OCI-LY1 (cell line): ENCODE results near the gene PTPN22.

Source experiments
- H2AFZ ChIP-seq: fragments of 200-600 bp; sonication (generic), shearing (Covaris generic); 2 replicates; pipeline ENCODE4 v1.6.0; 2014; ENCODE audit warnings: antibody characterized with exemption, mild to moderate bottlenecking, low read length
- H3F3A ChIP-seq: fragments of 200-600 bp; sonication (generic), shearing (Covaris generic); 2 replicates; pipeline ENCODE4 v1.6.0; 2014; ENCODE audit warnings: mild to moderate bottlenecking, antibody characterized with exemption, low read length, moderate library complexity; ENCODE audit not compliant: insufficient read depth
- H3K27ac ChIP-seq: fragments of 200-600 bp; sonication (generic); 2 replicates; pipeline ENCODE4 v1.5.1; 2014; ENCODE audit warnings: low read length, mixed run types, mild to moderate bottlenecking, low read depth; ENCODE audit not compliant: poor library complexity, severe bottlenecking
- H3K27me3 ChIP-seq: fragments of 200-600 bp; sonication (generic); 2 replicates; pipeline ENCODE4 v1.6.0; 2014; ENCODE audit warnings: antibody characterized with exemption, mild to moderate bottlenecking, low read length, moderate library complexity; ENCODE audit not compliant: insufficient read depth
- H3K36me3 ChIP-seq: fragments of 200-600 bp; sonication (generic); 2 replicates; pipeline ENCODE4 v1.6.1; 2014; ENCODE audit warnings: mild to moderate bottlenecking, antibody characterized with exemption, low read length, moderate library complexity, mixed read lengths; ENCODE audit not compliant: insufficient read depth
- H3K4me1 ChIP-seq: fragments of 200-600 bp; sonication (generic); 2 replicates; pipeline ENCODE4 v1.5.1; 2014; ENCODE audit warnings: mild to moderate bottlenecking, low read length, moderate library complexity; ENCODE audit not compliant: insufficient read depth, severe bottlenecking
- H3K4me2 ChIP-seq: fragments of 200-600 bp; sonication (generic), shearing (Covaris generic); 2 replicates; pipeline ENCODE4 v1.6.1; 2014; ENCODE audit warnings: low read length
- H3K4me3 ChIP-seq: fragments of 200-600 bp; sonication (generic); 2 replicates; pipeline ENCODE4 v1.5.1; 2014; ENCODE audit warnings: low read length, low read depth, mild to moderate bottlenecking, mixed read lengths; ENCODE audit not compliant: poor library complexity, severe bottlenecking
- H3K79me2 ChIP-seq: fragments of 200-600 bp; shearing (Covaris generic); 2 replicates; pipeline ENCODE4 v1.6.1; 2016; ENCODE audit warnings: mixed run types, low read length, mixed read lengths; ENCODE audit not compliant: insufficient read depth
- H3K9ac ChIP-seq: fragments of 200-600 bp; sonication (generic), shearing (Covaris generic); 2 replicates; pipeline ENCODE4 v1.6.1; 2014; ENCODE audit warnings: mild to moderate bottlenecking, low read length, mixed read lengths
- H3K9me2 ChIP-seq: fragments of 200-600 bp; sonication (generic), shearing (Covaris generic); 2 replicates; pipeline ENCODE4 v1.6.1; 2014; ENCODE audit warnings: low read depth, mild to moderate bottlenecking, low read length, mixed read lengths
- H3K9me3 ChIP-seq: fragments of 200-600 bp; shearing (Covaris generic); 2 replicates; pipeline ENCODE4 v1.6.1; 2014; ENCODE audit warnings: low read length, mixed read lengths
- H4K20me1 ChIP-seq: fragments of 200-600 bp; sonication (generic), shearing (Covaris generic); 2 replicates; pipeline ENCODE4 v1.6.0; 2016; ENCODE audit warnings: mild to moderate bottlenecking, low read length; ENCODE audit not compliant: insufficient read depth
- EZH2 ChIP-seq: fragments of 200-600 bp; sonication (generic), shearing (Covaris generic); IDR thresholded peaks from 2 replicates; pipeline ENCODE4 v1.8.0; 2017; ENCODE audit warnings: borderline replicate concordance, mixed run types, mild to moderate bottlenecking, antibody characterized with exemption, low read length, moderate library complexity, mixed read lengths
- TF ChIP-seq, protein P1 (sequence below): fragments of 200-600 bp; sonication (generic), shearing (Covaris generic); IDR thresholded peaks from 2 replicates; pipeline ENCODE4 v1.5.1; 2017; ENCODE audit warnings: mild to moderate bottlenecking, antibody characterized with exemption, low read length, moderate library complexity, mixed read lengths

PTPN22 gene

DNA sequence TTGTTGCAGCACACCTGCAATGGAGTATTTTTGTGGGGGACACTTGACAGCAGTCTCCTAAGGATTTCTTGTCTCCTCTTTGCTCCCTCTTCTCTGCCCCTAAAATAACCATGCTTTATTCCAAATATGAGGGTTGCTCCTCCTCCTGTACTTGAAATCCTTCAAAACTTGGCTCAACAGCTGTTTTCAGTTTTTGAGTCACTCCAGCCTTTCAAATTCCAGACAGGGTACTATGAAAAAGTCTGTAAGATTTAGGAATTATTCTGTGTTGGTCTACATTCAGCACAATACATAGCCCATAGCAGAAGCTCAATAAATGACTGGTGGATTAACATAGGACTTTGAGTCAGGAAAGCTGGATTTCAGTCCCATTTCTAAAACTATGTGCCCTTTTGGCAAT lies 27.6 kb upstream of the PTPN22 start:
- Histone ChIP-seq H3F3A (no peaks in the 10 kb centered on the region), H3K9ac (no peak overlapping the region), H3K4me1 (peaks cover 15% of the 10 kb centered on the region), H3K36me3 (peaks cover 84% of the 10 kb centered on the region), H3K27me3 (no peaks in the 10 kb centered on the region), H3K27ac (no peak overlapping the region), H3K4me3 (no peak overlapping the region), H3K9me2 (no peaks in the 10 kb centered on the region), H3K79me2 (peaks cover 6% of the 10 kb centered on the region; the same call in 1 of the 2 replicates), H3K9me3 (no peaks in the 10 kb centered on the region), H4K20me1 (no peaks in the 10 kb centered on the region), H2AFZ (no peak overlapping the region), H3K4me2 (no peak overlapping the region)
- TF ChIP-seq, protein P1, sequence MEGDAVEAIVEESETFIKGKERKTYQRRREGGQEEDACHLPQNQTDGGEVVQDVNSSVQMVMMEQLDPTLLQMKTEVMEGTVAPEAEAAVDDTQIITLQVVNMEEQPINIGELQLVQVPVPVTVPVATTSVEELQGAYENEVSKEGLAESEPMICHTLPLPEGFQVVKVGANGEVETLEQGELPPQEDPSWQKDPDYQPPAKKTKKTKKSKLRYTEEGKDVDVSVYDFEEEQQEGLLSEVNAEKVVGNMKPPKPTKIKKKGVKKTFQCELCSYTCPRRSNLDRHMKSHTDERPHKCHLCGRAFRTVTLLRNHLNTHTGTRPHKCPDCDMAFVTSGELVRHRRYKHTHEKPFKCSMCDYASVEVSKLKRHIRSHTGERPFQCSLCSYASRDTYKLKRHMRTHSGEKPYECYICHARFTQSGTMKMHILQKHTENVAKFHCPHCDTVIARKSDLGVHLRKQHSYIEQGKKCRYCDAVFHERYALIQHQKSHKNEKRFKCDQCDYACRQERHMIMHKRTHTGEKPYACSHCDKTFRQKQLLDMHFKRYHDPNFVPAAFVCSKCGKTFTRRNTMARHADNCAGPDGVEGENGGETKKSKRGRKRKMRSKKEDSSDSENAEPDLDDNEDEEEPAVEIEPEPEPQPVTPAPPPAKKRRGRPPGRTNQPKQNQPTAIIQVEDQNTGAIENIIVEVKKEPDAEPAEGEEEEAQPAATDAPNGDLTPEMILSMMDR: no peak
- no peak for TF ChIP-seq EZH2

DNA sequence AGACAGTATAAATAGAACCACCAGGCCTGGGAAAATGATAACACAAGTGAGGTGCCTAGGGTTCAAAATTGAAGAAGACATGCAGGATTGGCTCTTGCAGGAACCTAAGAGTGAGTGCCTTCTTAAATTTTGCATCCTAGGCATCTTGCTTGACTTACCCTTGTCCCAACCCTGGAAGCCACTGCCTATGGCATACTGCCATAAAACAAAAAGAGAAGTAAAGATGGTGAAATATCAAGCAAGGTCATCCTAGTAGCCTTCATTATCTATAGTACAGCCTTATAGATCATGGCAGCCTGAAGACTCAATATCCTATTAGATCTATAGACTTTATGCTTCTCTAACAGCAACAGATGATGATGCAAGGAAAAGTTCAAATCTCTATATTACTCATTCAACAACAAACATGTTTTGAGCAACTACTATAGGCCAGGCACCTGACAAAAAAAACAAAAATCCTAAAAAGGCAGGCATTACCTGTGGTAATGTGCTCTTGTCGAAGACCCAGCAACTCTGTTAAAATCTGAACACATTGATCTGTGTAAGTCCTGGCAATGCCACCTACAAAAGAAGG lies 26.8 kb upstream of the PTPN22 start:
- H2AFZ ChIP-seq: no peak overlapping the region
- H3K9me2 ChIP-seq: no peaks in the 10 kb centered on the region
- no peak overlapping the region for H3K4me3 ChIP-seq
- no peak overlapping the region for H3K27ac ChIP-seq
- H3K4me2 ChIP-seq: no peak overlapping the region
- H3K9ac ChIP-seq: no peak overlapping the region
- no peaks in the 10 kb centered on the region for H3F3A ChIP-seq
- H4K20me1 ChIP-seq: no peaks in the 10 kb centered on the region
- peaks cover 89% of the 10 kb centered on the region for H3K36me3 ChIP-seq
- H3K9me3 ChIP-seq: no peaks in the 10 kb centered on the region
- H3K79me2 ChIP-seq: no peaks in the 10 kb centered on the region
- H3K27me3 ChIP-seq: no peaks in the 10 kb centered on the region
- H3K4me1 ChIP-seq: peaks cover 7% of the 10 kb centered on the region
- no peak for TF ChIP-seq EZH2
- TF ChIP-seq, protein P1: no peak

DNA sequence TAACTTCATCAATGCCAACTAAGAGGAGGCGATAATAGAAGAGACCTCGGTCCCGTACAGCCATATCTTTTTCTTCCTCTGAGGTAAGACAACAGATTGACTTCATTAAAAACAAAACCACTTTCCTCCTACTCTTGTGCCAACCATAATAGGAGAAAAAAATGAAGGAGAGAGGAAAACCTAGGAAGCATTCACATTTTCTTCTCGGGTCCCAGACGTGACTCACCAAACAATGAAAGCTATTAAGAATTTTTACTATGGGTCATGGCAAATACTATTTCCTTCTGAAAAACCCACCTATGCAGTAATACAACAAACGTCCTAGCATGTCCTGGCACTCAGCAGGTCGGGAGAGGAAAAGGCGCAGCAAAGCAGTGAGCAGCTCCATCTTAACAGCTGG lies 24.4 kb upstream of the PTPN22 start:
- H3K27ac ChIP-seq: no peak overlapping the region
- H3K36me3 ChIP-seq: peaks cover 69% of the 10 kb centered on the region
- no peak for TF ChIP-seq EZH2
- TF ChIP-seq, protein P1: no peak
- no peaks in the 10 kb centered on the region for H3K27me3 ChIP-seq
- no peaks in the 10 kb centered on the region for H3K4me1 ChIP-seq
- H2AFZ ChIP-seq: no peak overlapping the region
- no peaks in the 10 kb centered on the region for H3K9me3 ChIP-seq
- no peak overlapping the region for H3K9ac ChIP-seq
- H3K79me2 ChIP-seq: no peaks in the 10 kb centered on the region
- no peak overlapping the region for H3K4me2 ChIP-seq
- no peaks in the 10 kb centered on the region for H4K20me1 ChIP-seq
- no peaks in the 10 kb centered on the region for H3K9me2 ChIP-seq
- no peak overlapping the region for H3K4me3 ChIP-seq
- H3F3A ChIP-seq: no peaks in the 10 kb centered on the region
